ENCODE data around the gene TRAPPC14. TPM values are rescaled to one million over a fixed set of nuclear protein-coding genes. Genes with fewer than 3 reads are reported as not detected.
A peak's percentile ranks its signal among the peaks of the same experiment; 100 is the strongest.
"Not testable (repeated sequence)": the region's sequence is repeated elsewhere in the genome, so short reads cannot be mapped to it uniquely, and the experiment has no call there.

The TRAPPC14 gene
- polyA plus RNA-seq: 10 to 100 TPM; 16.7 to 28.0 (median 23.7) TPM
- long read RNA-seq, donor 1, partial matches to known transcripts: 0 of 9 reads
- long read RNA-seq, donor 1, other reads (novel, unspliced or antisense): 0 of 9 reads
- long read RNA-seq, donor 2, partial matches to known transcripts: 0 of 3 reads
- long read RNA-seq, donor 2, other reads (novel, unspliced or antisense): 0 of 3 reads
- long read RNA-seq, donor 3, partial matches to known transcripts: 0 of 1 reads
- long read RNA-seq, donor 3, other reads (novel, unspliced or antisense): 0 of 1 reads
- long read RNA-seq, donor 4: 0 reads
- long read RNA-seq, donor 5: 0 reads
- long read RNA-seq, donor 6, partial matches to known transcripts: 0 of 2 reads
- long read RNA-seq, donor 6, other reads (novel, unspliced or antisense): 0 of 2 reads
- long read RNA-seq, donor 7, partial matches to known transcripts: 0 of 2 reads
- long read RNA-seq, donor 7, other reads (novel, unspliced or antisense): 0 of 2 reads
- long read RNA-seq, donor 8: 0 reads
- long read RNA-seq, donor 9, partial matches to known transcripts: 0 of 1 reads
- long read RNA-seq, donor 9, other reads (novel, unspliced or antisense): 0 of 1 reads
- long read RNA-seq, donor 10, partial matches to known transcripts: 0 of 6 reads
- long read RNA-seq, donor 10, other reads (novel, unspliced or antisense): 0 of 6 reads

GRCh38 chr7:100158229-100159098, at the start of gene TRAPPC14:
Gene TRAPPC14, minus strand, starts transcription at chr7:100158723. Its CDS starts 224 bp downstream, at chr7:100158499.
- H3K27ac ChIP-seq (ENCODE audit: low read depth in 1 of 3, low read length in 2 of 3): peak within 1 kb of the TSS; percentile 61 to 70 (median 67)
- H3K4me3 ChIP-seq (ENCODE audit: low read depth in 1 of 3, low read length in 3 of 3): peak within 1 kb of the TSS; percentile 78 to 82 (median 78)
- H3K9me3 ChIP-seq (ENCODE audit: control insufficient read depth in 2 of 2, insufficient read depth in 1 of 2, low read depth in 1 of 2, low read length in 1 of 2): no peaks in the 10 kb centered on the region
- H3K4me1 ChIP-seq (ENCODE audit: control insufficient read depth in 3 of 3, insufficient read depth in 2 of 3, low read depth in 1 of 3, low read length in 2 of 3): peaks cover 3 to 47% (median 5%) of the 10 kb centered on the region in 3 donors
- DNase-seq (peak; percentile 81 to 94), FAIRE-seq (no peak)
- WGBS, 3 donors: 0 to 1% (median 0%) methylated on average over 68 to 87 of the region's 87 CpGs
- H3K36me3 ChIP-seq (ENCODE audit: control insufficient read depth in 3 of 3, insufficient read depth in 2 of 3, low read depth in 1 of 3, low read length in 3 of 3): peaks cover 2 to 41% (median 3%) of the 10 kb centered on the region in 3 donors
- H3K27me3 ChIP-seq (ENCODE audit: control insufficient read depth in 3 of 3, insufficient read depth in 3 of 3, low read length in 3 of 3): no peaks in the 10 kb centered on the region

GRCh38 chr7:100204454-100204853, 45.9 kb upstream of the TRAPPC14 start:
- Histone ChIP-seq H3K27me3 (ENCODE audit: control insufficient read depth in 3 of 3, insufficient read depth in 3 of 3, low read length in 3 of 3) (no peaks in the 10 kb centered on the region), H3K4me3 (ENCODE audit: low read depth in 1 of 3, low read length in 3 of 3) (no peak overlapping the region), H3K9me3 (ENCODE audit: control insufficient read depth in 2 of 2, insufficient read depth in 1 of 2, low read depth in 1 of 2, low read length in 1 of 2) (no peaks in the 10 kb centered on the region), H3K4me1 (ENCODE audit: control insufficient read depth in 3 of 3, insufficient read depth in 2 of 3, low read depth in 1 of 3, low read length in 2 of 3) (peaks cover 0 to 11% (median 3%) of the 10 kb centered on the region in 3 donors), H3K36me3 (ENCODE audit: control insufficient read depth in 3 of 3, insufficient read depth in 2 of 3, low read depth in 1 of 3, low read length in 3 of 3) (no peaks in the 10 kb centered on the region), H3K27ac (ENCODE audit: low read depth in 1 of 3, low read length in 2 of 3) (no peak overlapping the region)
- DNase-seq: no peak
- 81 to 87% (median 84%) methylated on average over 9 of the region's 9 CpGs for WGBS, 3 donors
- FAIRE-seq: no peak

GRCh38 chr7:100200693-100201092, 42.2 kb upstream of the TRAPPC14 start:
- Histone ChIP-seq H3K27me3 (ENCODE audit: control insufficient read depth in 3 of 3, insufficient read depth in 3 of 3, low read length in 3 of 3) (no peaks in the 10 kb centered on the region), H3K27ac (ENCODE audit: low read depth in 1 of 3, low read length in 2 of 3) (no peak overlapping the region), H3K9me3 (ENCODE audit: control insufficient read depth in 2 of 2, insufficient read depth in 1 of 2, low read depth in 1 of 2, low read length in 1 of 2) (no peaks in the 10 kb centered on the region), H3K4me3 (ENCODE audit: low read depth in 1 of 3, low read length in 3 of 3) (no peak overlapping the region), H3K36me3 (ENCODE audit: control insufficient read depth in 3 of 3, insufficient read depth in 2 of 3, low read depth in 1 of 3, low read length in 3 of 3) (no peaks in the 10 kb centered on the region), H3K4me1 (ENCODE audit: control insufficient read depth in 3 of 3, insufficient read depth in 2 of 3, low read depth in 1 of 3, low read length in 2 of 3) (peaks cover 0 to 7% (median 0%) of the 10 kb centered on the region in 3 donors)
- DNase-seq (peak; percentile 77 to 83), FAIRE-seq (no peak)
- 19 to 59% (median 53%) methylated on average over 11 of the region's 11 CpGs for WGBS, 3 donors

GRCh38 chr7:100198266-100198665, 39.7 kb upstream of the TRAPPC14 start:
- no peak overlapping the region for H3K27ac ChIP-seq (ENCODE audit: low read depth in 1 of 3, low read length in 2 of 3)
- no peak overlapping the region for H3K4me3 ChIP-seq (ENCODE audit: low read depth in 1 of 3, low read length in 3 of 3)
- no peak for DNase-seq
- FAIRE-seq: no peak
- no peaks in the 10 kb centered on the region for H3K9me3 ChIP-seq (ENCODE audit: control insufficient read depth in 2 of 2, insufficient read depth in 1 of 2, low read depth in 1 of 2, low read length in 1 of 2)
- H3K36me3 ChIP-seq (ENCODE audit: control insufficient read depth in 3 of 3, insufficient read depth in 2 of 3, low read depth in 1 of 3, low read length in 3 of 3): no peaks in the 10 kb centered on the region
- 93 to 95% (median 94%) methylated on average over 10 of the region's 10 CpGs for whole genome bisulfite sequencing, 3 donors
- H3K27me3 ChIP-seq (ENCODE audit: control insufficient read depth in 3 of 3, insufficient read depth in 3 of 3, low read length in 3 of 3): no peaks in the 10 kb centered on the region
- peaks cover 0 to 7% (median 0%) of the 10 kb centered on the region in 3 donors for H3K4me1 ChIP-seq (ENCODE audit: control insufficient read depth in 3 of 3, insufficient read depth in 2 of 3, low read depth in 1 of 3, low read length in 2 of 3)

- FAIRE-seq; H3K36me3 ChIP-seq (ENCODE audit: control insufficient read depth in 3 of 3, insufficient read depth in 2 of 3, low read depth in 1 of 3, low read length in 3 of 3); H3K9me3 ChIP-seq (ENCODE audit: control insufficient read depth in 2 of 2, insufficient read depth in 1 of 2, low read depth in 1 of 2, low read length in 1 of 2); H3K27ac ChIP-seq (ENCODE audit: low read depth in 1 of 3, low read length in 2 of 3); H3K4me3 ChIP-seq (ENCODE audit: low read depth in 1 of 3, low read length in 3 of 3); H3K27me3 ChIP-seq (ENCODE audit: control insufficient read depth in 3 of 3, insufficient read depth in 3 of 3, low read length in 3 of 3); H3K4me1 ChIP-seq (ENCODE audit: control insufficient read depth in 3 of 3, insufficient read depth in 2 of 3, low read depth in 1 of 3, low read length in 2 of 3); DNase-seq: not testable (repeated sequence)
- WGBS, 3 donors: 94 to 98% (median 96%) methylated on average over 6 of the region's 6 CpGs
These were observed 37.4 kb upstream of the TRAPPC14 start for GRCh38 chr7:100195901-100196322.

- H3K9me3 ChIP-seq (ENCODE audit: control insufficient read depth in 2 of 2, insufficient read depth in 1 of 2, low read depth in 1 of 2, low read length in 1 of 2): no peaks in the 10 kb centered on the region
- WGBS, 3 donors: 80 to 83% (median 81%) methylated on average over 2 of the region's 2 CpGs
- no peak for DNase-seq
- H3K4me3 ChIP-seq (ENCODE audit: low read depth in 1 of 3, low read length in 3 of 3): no peak overlapping the region
- no peaks in the 10 kb centered on the region for H3K36me3 ChIP-seq (ENCODE audit: control insufficient read depth in 3 of 3, insufficient read depth in 2 of 3, low read depth in 1 of 3, low read length in 3 of 3)
- FAIRE-seq: no peak
- H3K4me1 ChIP-seq (ENCODE audit: control insufficient read depth in 3 of 3, insufficient read depth in 2 of 3, low read depth in 1 of 3, low read length in 2 of 3): peaks cover 0 to 2% (median 0%) of the 10 kb centered on the region in 3 donors
- H3K27ac ChIP-seq (ENCODE audit: low read depth in 1 of 3, low read length in 2 of 3): no peak overlapping the region
- no peaks in the 10 kb centered on the region for H3K27me3 ChIP-seq (ENCODE audit: control insufficient read depth in 3 of 3, insufficient read depth in 3 of 3, low read length in 3 of 3)
These were observed 36.7 kb upstream of the TRAPPC14 start for GRCh38 chr7:100195222-100195621.

- no peaks in the 10 kb centered on the region for H3K27me3 ChIP-seq (ENCODE audit: control insufficient read depth in 3 of 3, insufficient read depth in 3 of 3, low read length in 3 of 3)
- H3K27ac ChIP-seq (ENCODE audit: low read depth in 1 of 3, low read length in 2 of 3): no peak overlapping the region
- H3K9me3 ChIP-seq (ENCODE audit: control insufficient read depth in 2 of 2, insufficient read depth in 1 of 2, low read depth in 1 of 2, low read length in 1 of 2): no peaks in the 10 kb centered on the region
- 71 to 93% (median 89%) methylated on average over 3 of the region's 3 CpGs for WGBS, 3 donors
- H3K36me3 ChIP-seq (ENCODE audit: control insufficient read depth in 3 of 3, insufficient read depth in 2 of 3, low read depth in 1 of 3, low read length in 3 of 3): no peaks in the 10 kb centered on the region
- FAIRE-seq: no peak
- no peak overlapping the region for H3K4me3 ChIP-seq (ENCODE audit: low read depth in 1 of 3, low read length in 3 of 3)
- no peaks in the 10 kb centered on the region for H3K4me1 ChIP-seq (ENCODE audit: control insufficient read depth in 3 of 3, insufficient read depth in 2 of 3, low read depth in 1 of 3, low read length in 2 of 3)
- DNase-seq: no peak
These were observed 34.4 kb upstream of the TRAPPC14 start for GRCh38 chr7:100192969-100193368.

GRCh38 chr7:100192281-100192862, 33.8 kb upstream of the TRAPPC14 start:
- 88 to 94% (median 93%) methylated on average over 6 of the region's 6 CpGs for WGBS, 3 donors

More at GRCh38 chr7:100192281-100192862, 33.8 kb upstream of the TRAPPC14 start:
- not testable (repeated sequence) for H3K4me1 ChIP-seq (ENCODE audit: control insufficient read depth in 3 of 3, insufficient read depth in 2 of 3, low read depth in 1 of 3, low read length in 2 of 3); H3K27ac ChIP-seq (ENCODE audit: low read depth in 1 of 3, low read length in 2 of 3); FAIRE-seq; DNase-seq; H3K27me3 ChIP-seq (ENCODE audit: control insufficient read depth in 3 of 3, insufficient read depth in 3 of 3, low read length in 3 of 3); H3K9me3 ChIP-seq (ENCODE audit: control insufficient read depth in 2 of 2, insufficient read depth in 1 of 2, low read depth in 1 of 2, low read length in 1 of 2); H3K4me3 ChIP-seq (ENCODE audit: low read depth in 1 of 3, low read length in 3 of 3); H3K36me3 ChIP-seq (ENCODE audit: control insufficient read depth in 3 of 3, insufficient read depth in 2 of 3, low read depth in 1 of 3, low read length in 3 of 3)

All from small intestine (tissue), 16 donors.